HG03354 (cell line): ENCODE data around the gene EML4.

Source experiments
- ATAC-seq: cut with Tn5 transposase; IDR thresholded peaks from one replicate; pipeline ENCODE4 v1.9.1; 2021; ENCODE audit warnings: mild to moderate bottlenecking; ENCODE audit not compliant: unreplicated experiment, poor library complexity, severe bottlenecking

Gene EML4

DNA sequence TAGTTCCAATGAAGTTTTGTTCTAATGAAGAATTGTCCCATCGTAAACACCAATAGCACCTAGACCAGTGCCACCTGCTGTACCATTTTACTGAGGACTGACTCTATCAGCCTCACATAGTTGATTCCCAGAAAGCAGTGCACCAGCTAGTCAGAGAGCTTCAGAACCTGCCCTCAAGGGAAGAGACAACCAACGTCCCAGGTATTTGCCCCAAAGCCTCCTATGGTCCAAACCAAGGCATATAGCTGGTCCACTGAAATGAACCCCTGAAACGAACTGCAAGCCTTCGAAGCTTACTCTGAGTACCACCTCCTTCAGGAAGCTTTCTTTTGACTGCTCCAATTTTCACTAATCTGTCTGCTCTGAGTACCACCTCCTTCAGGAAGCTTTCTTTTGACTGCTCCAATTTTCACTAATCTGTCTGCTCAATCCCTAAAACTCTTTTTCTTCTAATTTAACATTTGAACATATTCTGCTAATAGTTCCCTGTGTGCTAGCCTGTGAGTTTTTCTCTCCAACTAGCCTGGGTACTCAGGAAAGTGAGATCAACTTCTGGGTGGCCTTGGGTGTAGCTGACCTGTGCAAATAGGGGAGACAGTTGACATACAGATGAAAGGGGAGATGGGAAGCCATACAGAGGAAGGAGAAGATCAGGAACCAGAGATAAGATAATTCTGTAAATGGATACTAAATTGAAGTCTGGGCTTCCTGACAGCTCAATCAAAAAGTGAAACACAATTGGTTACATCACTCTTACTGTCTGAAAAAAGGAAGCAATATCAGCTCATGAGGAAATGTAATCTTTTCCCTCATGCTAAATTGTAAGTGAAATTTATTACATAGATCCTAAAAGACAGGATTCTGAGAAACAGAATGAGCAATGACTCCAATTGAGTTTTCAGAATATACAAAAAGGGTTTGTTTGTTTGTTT is 33.5 kb upstream of the EML4 start:
- ATAC-seq: no peak

DNA sequence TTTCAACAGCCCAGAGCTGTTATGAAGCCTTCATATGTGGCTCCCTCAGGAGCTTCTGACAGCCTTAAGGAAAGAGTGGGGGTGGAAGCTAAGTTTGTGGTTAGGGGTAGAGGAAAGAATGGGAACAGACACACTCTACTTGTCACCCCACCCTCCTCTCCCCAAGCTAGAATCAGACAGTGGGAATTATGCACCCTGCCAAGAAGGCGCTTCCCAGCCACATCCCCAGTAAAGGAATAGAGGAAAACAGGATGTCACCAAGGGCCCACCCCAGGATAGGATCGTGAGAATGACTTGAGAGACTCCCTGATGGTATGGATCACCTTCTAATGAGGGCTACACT is 32.4 kb upstream of the EML4 start:
- no peak for ATAC-seq

DNA sequence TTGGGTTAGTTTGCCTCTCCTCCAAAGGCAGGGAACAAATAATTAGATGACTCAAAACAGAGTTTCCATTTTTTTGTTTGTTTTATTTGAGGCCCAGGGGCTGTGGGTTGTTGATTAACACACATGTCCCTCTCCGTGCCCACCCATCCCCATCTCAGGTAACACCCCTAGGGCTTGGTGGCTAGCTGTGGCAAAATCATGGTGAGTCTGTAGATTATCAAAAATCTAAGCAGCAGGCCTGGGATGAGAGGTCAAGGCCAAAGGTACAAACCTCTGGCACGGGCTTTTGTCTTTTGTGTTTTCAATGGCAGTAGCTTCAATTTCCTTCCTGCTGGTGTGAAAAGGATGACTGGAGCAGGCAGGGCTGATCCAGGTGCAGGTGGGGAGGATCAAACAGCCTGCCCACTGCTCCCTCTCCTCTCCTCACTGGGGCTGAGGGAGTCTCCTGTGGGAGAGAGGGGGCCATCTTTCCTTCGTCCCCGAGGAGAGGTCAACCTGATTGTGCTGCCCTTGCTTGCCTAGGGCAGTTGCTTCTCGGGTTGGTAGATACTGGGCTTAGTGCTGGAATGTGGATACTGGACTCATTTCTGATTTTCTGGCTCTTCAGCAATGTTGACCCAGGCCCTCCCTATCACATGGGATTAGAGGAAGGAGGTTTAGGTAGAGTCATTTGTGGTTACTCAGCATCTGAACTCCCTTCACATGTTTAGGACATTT is 31.9 kb upstream of the EML4 start:
- ATAC-seq: no peak

DNA sequence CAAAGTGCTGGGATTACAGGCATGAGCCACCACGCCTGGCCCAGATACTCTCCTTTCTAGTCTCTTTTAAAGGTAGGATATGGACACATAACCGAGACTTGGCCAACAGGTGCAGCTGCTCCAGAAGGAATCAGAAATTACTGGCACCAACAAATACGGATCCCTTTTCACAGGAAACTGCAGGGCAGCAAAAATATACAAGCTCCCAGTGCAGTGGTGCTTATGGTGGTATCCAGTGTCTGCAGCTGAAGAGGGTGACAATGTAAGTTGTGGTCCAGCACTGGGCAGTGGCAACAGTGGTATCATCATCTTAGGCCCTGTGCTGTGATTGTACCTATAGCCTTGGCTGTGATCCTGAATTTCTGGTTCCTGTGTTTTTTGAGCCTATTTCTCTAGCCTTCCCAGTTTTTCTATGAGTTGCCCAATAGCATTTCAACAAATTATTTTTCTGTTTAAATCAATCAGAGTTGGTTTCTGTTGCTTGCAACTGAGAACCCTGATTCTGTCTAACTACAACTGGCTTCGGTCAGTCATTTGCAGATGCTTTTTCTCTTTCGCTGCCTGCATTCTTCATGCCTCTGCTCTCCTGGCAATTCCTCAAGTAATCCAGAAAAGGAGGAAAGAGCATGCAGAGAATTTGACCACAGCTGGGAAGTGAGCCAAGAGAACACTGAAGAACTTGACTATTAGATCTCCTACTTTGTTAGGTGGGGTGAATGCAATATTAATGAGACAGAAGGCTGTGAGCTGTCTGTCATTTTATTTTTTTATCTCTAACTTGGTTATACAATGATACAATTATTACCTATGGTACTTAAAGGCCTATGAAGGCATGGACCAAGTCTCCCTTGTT is 30.8 kb upstream of the EML4 start:
- no peak for ATAC-seq

DNA sequence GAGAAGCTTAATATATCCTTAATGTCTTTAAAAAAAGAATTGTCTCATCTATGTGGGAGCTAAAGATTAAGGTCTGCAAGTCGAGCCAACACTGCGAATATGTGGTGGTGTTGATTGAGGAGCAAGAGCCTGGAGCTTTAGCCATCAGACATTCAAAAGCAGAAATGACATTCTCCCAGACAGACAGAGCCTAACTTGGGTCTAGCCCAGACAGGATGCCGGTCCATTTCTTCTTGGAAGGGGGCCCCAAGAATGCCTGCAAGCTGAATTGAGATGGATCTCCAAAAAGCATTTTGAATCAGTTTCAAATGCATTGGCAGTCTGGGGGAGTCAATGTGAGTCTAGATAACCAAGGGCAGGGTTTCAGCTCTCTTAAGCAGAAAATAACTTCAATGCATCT is 30.1 kb upstream of the EML4 start:
- ATAC-seq: no peak

DNA sequence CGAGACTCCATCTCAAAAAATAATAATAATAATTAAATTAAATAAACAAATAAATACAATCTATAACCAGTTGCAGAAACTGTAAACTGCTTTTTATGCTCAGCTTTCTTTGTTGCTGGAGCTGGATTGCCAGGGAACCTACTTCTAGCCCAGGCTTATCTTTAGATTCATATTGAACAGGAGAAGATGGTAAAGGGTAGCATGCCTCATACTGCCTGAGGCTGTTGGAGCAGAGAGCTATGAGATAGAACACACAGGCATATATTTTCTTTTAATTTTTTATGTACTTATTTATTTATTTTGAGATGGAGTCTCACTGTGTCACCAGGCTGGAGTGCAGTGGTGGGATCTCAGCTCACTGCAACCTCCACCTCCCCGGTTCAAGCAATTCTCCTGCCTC is 28.7 kb upstream of the EML4 start:
- no peak for ATAC-seq

DNA sequence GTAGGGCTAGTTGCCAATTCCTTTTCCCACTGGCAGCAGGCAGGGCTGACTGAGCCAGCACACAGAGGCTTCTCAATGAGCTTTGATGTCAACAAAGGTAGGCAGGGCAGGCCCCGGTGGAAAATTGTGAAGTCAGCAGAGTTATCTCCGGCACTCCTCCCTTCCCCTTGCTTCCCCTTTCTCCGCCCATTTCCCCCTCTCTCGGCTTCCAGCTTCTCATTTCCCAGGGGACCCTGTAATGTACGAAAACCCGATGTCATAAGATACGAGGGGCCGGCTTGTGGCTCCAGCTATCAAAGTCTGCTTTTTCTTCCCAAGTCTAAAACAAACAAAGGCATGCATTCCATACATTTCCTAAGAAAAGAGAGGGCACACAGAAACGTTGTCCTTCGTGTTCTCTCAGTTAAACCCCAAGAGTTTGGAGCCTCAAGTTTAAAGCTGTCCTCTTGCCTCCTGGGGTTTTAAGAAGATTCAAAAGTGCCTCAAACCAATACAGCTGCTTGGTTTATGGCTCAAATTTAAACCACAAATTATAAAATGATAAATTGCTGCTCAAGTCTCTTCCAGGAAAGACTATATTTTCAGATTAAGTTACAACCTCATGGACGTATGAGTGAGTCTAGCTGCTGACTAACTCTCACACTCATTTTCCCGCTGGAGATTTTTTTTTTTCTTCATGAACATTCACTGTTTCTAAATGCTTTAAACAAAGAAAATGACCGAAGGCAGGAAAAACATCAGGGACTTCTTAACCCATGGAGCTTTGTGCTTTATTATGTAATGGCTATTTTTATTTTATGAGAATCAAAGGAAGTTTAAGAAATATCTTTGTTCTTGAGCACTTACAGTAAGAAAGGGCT is 27.2 kb upstream of the EML4 start:
- no peak for ATAC-seq

DNA sequence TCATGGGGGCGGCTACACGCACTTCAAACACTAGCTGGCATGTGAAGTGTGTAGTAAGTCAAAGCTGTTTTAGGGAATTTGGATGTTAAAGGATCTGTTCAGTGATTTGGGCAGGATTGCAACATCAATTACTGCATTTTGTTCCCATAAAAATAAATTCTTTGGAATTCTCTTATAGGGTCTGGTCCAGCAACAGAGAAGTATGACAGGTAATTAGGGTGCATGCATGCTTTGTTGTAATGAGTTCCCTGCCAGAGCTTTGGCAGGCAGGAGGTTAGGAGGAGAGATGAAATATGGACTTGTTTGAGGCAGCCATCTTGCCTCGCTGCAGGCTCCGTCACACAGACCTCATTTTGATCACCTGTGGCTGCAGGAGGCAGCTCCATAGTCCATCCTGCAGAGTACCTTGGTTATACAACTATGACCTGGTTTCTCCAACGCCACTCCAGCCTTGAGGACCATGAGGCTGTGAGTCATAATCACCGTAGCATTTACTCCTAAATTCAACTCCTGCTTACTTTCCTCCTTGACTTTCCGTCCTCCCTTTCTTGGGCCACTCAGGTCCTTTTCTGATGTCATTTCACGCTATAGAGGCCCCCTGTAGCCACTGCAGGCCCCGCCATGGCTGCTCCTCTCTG is 26.5 kb upstream of the EML4 start:
- ATAC-seq: no peak

DNA sequence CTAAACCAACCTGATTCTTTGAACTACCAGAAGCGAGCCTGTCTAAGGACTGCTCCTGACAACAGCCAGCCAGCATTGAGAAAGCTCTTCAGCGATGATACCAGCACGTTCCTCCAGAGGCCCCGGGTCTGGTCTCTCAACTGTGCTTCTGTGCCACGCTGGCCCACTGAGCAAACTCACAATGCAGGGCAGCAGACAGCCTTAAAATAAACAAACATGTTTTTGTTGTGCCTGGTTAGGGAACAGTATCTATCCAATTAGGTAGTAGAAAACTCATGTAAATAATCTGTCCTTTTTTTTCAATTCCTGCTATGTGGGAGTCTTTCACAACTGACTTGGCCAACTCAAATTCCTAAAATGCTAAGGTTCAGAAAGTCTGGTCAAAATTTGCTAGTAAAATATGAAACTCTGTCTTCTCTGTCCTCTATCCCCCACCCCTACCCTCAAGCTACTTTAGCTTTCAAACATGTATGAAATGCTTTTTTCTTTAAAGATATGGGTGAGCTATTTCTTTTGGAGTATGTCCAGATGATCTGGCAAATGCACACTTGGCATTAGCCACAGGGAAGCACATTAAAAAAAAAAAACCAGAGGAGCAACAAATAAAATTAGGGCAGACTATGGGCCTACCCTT is 21.4 kb upstream of the EML4 start:
- ATAC-seq: no peak

DNA sequence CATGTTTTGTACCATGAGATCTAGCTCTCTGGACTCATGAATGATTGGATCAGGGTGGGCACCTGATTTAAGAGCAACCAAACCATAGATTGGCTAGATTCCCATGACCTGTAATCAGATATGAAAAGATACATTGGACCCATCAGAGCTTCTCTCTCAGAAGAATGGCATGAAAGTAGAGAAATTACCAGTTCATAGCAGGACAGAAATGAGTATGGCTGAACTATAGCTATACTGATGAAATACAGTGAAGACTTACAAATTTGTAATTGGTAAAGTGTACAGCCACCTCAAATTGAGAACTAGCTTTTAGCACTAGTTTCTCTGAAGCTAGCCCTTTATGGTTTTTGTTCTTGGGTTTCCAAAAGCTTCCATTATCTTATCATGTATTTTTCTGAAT is 19.0 kb upstream of the EML4 start:
- ATAC-seq: no peak

DNA sequence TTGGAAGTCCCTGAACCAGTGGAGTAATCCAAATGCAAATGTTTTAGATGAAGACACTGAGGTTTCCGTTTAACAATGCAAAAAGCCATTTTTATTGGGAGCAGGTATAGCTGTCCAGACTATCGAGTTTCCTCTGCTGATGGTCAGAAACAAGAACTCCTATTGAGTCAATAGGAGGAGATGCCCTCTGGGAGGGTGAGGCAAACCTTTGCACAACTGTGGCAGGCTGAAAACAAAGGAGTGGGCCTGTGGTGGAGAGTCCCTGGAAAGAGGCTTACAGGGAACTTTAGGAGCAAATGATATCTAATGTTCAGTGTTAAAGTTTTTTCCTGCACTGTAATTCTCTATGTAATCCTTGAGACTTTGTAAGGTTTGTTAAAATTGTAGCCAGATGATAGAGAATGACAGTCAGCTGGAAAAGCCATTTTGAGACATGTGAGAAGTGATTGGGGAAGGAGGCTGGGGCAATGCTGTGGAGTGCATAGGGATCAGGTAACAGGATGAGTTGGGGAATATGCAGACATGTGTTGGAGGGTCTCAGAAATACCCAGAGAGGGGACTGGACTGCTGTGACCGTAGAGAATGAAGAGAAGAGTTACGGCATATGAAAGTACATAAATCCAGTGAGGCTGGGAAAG is 15.1 kb upstream of the EML4 start:
- ATAC-seq: no peak

DNA sequence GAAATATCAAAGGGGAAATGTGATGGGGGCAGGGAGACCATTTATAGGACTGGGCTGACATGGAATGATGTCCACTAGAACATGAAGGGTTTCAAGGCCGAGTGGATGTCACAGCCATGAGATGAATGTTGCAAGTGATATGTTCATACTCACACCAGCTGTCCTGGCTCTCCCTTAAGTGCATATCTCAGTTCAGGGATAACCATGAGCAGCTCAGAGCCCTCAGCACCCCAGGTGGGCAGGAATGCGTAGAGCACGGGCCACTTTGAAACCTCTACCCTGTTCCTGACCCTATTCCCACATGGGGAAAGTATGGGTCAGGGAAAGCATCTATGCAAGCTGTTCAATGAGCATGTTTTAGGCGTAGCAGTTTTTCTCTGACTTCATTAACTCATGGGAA is 12.4 kb upstream of the EML4 start:
- ATAC-seq: no peak

DNA sequence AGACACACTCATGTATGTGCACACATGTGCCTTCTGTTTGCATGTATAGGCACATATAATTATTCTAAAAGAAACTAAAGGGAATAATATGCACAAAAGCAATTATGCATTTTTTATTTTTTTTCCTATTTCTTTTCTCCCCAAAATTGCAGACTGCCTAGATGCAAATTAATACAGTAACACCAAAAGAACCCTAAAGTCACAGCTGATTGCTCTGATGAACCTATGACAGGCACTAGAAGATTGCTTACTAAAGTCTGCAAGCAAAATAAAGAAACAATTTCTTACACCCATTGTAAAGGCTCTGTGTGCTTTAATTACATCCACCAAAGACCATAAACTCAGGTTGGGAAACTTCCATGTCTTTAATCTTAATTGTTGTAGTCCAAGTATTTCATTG is 7.7 kb upstream of the EML4 start:
- no peak for ATAC-seq

DNA sequence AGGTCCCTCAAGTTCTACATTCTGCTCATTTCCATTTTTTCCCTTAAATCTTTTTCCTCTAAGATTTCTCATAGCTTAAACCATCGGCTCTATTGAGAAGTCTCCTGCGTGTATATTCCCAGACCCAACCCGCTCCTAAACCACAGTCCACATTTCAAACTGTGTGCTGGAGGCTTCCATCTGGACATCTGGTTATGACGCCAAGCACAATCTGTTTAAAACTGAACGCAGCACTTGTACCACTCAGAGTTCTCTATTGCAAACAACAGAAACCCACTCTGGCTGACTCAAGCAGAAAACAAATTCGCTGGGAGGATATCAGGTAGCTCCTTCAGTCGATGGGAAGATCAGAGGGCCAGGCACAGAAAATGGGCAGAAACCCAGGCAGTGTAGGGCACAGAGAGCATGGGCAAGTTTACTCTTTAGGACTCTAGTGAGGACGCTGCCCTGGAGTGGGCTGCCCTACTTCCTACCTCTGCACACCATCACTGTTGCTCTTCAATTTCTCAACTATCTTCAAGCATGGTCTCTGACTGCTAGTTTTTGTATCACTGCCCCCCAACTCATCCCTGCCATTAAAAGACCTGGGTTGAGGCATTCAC is 5.6 kb upstream of the EML4 start:
- ATAC-seq: no peak

DNA sequence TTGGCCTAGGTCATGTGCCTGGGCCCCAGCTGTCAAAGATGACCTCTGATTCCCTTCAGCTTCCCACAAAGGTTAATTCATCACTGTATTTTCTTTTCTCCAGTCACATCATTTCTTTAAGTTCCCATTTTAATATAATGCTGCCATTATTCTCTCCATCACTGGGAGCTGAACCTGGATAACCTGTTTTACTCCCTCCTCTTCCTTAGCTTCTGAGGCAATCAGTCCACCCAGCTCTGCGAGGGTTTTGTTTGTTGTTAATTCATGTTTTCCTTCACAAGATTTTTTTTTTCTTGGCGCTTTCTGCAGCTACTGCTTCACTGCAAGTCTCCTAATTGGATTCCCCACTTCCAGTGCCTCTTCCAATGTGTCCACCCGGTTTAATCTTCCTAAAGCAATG is 5.1 kb upstream of the EML4 start:
- no peak for ATAC-seq

DNA sequence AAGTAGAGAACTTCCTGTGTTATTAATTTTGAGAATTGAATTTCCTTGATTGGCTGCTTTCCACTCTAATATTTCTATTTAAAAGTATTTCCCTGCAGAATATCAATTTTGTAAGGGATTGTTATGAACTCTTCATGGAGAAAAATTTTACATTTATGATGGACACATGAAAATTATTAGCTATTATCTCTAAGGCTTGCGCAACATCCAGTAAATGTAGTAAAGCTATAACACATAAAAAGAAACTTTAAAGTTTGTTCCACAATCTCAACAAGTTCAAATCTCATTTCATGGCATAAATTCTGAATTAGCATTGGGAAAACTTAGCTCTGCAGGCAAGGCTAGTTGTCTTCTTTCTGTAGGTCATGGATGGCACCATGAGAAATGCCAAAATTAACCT is 4.2 kb upstream of the EML4 start:
- ATAC-seq: no peak

DNA sequence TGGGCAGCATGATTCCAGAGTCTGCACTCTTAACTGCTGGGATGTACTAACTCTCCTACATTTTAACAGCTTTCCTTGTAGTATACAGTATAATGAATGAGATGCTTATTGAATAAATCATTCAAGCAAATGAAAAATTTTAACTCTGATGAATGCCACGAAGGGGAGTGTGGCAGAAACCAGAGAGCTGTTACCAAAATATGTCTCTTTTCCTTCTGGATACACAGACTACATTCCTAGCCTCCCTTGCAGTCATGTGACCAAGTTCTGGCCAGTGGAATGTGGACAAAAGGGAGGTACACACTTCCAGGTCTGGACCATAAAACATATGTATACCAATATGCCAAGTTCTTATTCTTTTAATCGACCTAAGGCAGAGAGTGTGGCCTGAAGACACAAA is 1.7 kb upstream of the EML4 start:
- ATAC-seq: no peak
